GM18519 (cell line): ENCODE measurements around the gene E2F4.

ENCODE experiments used
- ATAC-seq: cut with Tn5 transposase; IDR thresholded peaks from one replicate; pipeline ENCODE4 v1.9.1; 2021; ENCODE audit warnings: mild to moderate bottlenecking, moderate library complexity; ENCODE audit not compliant: unreplicated experiment, low FRiP score

Gene E2F4

DNA sequence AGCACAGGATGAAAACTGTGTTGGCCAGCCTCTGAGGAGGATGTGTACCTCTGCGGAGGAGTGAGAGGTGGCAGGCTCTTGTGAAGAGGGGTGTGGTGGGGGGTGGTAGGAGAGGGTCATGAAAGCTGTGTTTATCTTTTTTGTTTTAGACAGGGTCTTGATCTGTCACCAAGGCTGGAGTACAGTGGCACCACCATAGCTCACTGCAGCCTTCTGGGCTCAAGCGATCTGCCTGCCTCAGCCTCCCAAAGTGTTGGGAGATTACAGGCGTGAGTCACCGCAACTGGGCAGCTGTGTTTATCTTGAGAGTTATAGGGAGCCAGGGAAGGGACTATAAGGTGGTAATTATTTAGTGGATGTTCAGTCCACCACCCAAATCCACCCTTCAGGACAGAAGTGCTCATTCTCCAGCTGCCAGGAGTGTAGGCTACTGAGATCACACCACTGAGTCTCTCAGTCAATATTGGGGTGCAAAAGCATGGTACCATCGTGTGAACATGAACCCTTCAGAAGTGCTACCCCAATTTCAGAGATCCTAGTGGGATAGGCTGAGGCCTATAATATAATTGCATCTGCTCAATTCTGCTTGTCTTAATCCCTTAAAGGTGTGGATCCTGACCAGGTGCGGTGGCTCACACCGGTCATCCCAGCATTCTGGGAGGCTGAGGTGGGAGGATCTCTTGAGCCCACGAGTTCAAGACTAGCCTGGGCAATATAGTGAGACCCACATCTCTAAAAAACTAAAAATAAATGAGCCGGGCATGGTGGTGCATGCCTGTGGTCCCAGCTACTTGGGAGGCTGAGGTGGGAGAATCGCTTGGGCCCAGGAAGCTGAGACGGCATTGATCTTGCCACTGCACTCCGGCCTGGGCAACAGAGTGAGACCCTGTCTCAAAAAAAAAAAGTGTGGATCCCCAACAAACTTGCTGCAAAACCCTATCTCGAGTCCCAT, 1.2 kb upstream of the E2F4 start:
- no peak for ATAC-seq

GRCh38 chr16:67191411-67191994, 452 bp upstream of the E2F4 start:
- no peak for ATAC-seq

- no peak for ATAC-seq
Observed at GRCh38 chr16:67192781-67193361, 916 bp downstream of the E2F4 start.

DNA sequence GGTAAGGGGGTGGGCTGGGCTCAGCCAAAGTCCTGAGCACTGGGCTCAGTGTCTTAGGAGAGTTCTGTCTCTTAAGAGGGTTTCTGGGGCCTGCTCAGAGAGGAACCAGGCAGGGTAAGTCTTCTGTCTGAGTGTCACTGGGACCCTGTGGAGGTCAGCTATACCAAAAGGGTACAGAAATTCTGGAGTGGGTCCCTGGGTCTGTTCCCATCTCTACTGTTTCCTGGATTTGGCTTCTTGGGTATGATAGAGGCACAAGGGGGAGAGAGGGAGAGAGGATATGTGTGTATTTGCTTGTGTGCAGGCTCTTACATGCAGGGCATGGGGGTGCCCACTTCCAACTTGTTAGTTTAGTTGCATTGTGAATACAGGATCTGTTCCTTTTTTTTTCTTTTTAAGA, 1.6 kb downstream of the E2F4 start:
- ATAC-seq, result no peak

DNA sequence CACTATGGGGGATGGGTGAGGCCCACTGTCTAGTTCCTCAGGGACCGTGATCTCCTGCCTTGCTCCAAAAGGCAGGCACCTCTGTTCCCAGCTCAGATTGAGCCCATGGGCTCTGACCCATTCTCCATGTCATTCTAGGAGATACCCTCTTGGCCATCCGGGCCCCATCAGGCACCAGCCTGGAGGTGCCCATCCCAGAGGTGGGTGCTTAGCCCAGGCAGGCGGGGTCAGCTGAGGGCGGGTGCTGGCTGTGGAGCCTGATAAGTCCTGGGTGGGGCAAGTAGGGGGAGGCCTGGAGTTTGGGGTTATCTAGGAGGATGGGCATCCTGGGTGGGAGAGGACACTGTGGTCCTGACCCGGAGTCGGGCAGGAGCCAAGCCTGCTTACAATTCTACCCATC, 2.3 kb downstream of the E2F4 start:
- ATAC-seq, result no peak

GRCh38 chr16:67195676-67196075, 3.7 kb downstream of the E2F4 start:
- no peak for ATAC-seq

- ATAC-seq, result no peak
Observed at GRCh38 chr16:67196881-67197280, 4.9 kb downstream of the E2F4 start.

GRCh38 chr16:67197704-67198103, 5.7 kb downstream of the E2F4 start:
- no peak for ATAC-seq

GRCh38 chr16:67198238-67198734, 6.3 kb downstream of the E2F4 start:
- no peak for ATAC-seq

DNA sequence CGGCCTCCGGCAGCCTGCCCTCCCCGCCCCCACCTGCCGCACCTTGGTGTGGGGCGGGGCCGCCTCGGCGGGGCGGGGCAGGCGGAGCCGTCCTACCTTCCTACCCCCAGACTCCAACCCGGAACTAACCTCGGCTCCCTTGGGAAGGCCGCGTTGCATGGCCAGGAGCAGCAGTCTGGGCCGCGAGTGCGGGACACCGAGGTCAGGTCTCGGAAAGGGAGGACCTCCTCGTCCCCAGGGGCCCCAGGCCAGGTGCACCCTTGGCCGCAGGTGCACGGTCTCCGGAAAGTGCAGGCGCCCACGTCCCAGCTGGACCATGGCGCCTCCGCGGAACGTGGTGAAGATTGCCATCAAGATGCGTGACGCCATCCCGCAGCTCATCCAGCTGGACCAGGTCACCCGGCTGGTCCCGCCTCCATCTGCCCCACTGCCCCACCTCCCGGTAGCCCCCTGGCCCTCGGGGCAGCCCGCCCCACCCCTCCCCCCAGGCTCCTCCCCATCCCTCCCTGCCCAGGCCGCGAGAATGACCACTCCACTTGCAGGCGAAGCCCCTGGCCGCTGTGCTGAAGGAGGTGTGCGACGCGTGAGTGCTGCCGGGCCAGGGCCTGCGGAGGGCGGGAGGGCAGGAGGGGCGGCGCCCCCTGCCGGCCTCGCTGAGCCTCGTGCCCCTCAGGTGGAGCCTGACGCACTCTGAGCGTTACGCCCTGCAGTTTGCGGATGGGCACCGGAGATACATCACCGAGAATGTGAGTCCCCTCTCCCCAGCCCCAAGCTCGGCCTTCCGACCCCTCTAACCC, 7.3 kb downstream of the E2F4 start, which contains the start of gene ELMO3:
ELMO3 (plus strand) TSS at position 121 of the 797 bp plus-strand sequence; CDS start at position 317, 196 bp downstream.
- ATAC-seq, result no peak

GRCh38 chr16:67199808-67200198, 7.8 kb downstream of the E2F4 start:
- no peak for ATAC-seq

DNA sequence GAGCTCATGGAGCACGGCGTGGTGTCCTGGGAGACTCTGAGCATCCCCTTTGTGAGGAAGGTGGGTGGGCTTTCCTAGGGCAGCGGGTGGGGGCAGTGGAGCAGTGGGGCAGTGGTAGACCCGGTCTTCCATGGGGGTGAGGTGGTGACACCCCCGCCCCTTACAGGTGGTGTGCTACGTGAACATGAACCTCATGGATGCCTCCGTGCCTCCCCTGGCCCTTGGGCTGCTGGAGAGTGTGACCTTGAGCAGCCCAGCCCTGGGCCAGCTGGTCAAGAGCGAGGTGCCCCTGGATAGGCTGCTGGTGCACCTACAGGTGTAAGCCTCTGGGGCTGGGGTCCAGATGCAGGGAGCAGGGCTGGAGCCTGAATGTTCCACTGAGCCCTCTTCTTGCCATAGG, 8.5 kb downstream of the E2F4 start:
- ATAC-seq, result no peak

DNA sequence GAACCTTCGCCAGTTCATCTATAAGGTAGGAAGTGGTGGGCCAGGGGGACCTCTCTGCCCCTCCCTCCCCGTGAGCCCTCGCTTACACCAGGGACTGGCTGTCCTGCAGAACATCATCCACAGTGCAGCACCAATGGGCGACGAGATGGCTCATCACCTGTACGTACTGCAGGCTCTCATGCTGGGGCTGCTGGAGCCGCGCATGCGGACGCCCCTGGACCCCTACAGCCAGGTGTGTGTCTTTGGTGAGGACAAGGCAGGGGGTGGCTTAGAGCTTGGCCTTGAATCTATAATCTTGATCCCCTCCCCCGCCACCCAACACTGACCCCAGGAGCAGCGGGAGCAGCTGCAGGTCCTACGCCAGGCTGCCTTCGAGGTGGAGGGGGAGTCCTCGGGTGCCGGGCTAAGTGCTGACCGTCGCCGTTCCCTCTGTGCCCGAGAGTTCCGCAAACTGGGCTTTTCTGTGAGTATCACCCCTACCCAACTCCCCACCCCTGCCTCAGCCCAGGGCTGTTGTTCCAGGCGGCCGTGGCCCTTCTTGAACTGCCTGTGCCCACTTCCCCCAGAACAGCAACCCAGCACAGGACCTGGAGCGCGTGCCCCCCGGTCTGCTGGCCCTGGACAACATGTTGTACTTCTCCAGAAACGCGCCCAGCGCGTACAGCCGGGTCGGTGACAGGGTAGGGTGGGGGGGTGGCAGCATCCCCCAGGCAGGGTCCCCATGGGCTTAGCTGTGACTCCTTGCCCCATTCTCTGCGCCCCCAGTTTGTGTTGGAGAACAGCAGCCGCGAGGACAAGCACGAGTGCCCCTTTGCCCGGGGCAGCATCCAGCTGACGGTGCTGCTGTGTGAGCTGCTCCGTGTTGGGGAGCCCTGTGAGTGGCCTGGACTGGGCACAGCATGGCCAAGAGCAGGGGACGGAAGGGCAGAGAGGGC, 9.7 kb downstream of the E2F4 start:
- no peak for ATAC-seq

DNA sequence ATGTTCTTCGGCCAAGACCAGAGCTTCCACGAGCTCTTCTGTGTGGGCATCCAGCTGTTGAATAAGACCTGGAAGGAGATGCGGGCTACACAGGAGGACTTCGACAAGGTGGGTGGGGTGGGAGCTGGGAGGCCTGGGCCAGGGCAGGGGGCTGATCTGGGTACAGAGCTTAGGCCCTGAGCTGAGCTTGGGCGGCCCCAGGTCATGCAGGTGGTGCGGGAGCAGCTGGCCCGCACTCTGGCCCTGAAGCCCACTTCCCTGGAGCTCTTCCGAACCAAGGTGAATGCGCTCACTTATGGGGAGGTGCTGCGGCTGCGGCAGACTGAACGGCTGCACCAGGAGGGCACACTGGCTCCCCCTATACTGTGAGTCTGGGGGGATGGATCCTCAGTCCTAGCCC, 10.5 kb downstream of the E2F4 start:
- ATAC-seq, result no peak

DNA sequence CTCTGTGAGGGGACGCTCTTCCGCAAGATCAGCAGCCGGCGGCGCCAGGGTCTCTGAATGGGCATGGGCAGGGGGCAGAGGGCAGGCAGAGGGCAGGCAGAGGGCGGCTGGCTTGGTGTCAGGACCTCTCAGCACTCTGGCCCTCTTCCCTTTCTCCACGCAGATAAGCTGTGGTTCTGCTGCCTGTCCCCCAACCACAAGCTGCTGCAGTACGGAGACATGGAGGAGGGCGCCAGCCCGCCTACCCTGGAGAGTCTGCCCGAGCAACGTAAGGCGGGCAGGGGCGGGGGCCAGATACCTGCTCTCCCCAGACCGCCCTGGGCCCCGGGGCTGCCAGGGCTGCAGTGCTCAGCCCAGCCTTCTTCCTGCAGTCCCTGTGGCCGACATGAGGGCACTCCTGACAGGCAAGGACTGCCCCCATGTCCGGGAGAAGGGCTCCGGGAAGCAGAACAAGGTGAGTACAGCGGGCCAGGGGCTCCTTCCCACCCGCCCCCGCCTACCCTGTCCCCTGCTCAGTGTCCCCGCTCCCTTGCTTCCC, 11.1 kb downstream of the E2F4 start:
- ATAC-seq, result no peak

DNA sequence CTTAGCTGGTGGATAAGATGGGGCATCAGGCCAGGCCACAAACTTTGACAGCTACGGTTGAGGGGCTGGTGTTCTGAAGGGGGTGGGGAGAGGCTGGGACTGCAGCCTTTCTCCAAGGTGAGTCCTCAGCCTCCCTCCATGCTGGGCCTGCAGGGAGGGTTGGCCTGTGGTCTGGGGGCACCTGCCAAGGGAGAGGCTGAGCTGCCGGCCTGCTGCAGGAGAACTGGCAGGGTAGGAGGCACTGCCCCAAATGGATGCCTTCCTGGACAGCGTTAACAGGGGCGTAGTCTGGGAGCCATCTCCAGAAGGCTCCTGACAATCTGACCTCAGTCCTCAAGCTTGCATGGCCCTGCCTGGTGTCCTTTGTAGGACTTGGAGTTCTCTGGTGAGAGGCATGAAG, 12.1 kb downstream of the E2F4 start:
- no peak for ATAC-seq

DNA sequence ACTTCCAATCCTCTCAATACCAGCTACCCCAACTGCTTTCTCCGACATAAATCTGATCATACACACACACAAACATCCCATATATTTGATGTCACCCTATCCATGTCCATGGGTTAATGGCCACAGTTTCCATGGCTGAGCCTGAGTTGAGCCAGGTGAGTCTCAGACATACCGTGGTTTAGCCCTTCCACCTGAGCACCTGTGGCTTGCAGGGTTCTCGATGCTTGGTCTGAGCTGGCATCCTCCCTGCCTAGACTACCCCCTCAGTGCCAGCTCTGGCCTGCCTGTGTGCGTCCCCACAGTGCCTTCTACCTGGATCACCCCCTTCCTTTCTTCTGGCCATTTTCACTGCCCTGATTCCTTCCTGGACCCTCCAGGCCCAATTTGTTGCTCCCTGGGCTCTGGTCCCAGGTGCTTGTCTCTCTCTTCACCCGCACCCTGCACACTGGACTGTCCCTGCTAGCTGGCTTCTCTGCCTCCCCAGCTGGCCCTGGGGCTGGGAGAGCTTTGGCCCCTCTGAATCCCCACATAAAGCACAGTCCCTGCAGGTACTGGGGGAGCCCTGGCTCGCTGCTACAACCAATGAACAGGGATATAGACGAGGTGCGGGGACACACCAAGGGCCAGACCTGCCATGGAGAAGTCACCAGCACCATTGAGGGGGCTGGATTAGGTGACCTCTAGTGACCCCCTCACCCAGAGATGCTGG, 14.3 kb downstream of the E2F4 start:
- no peak for ATAC-seq

GRCh38 chr16:67206838-67207248, 14.9 kb downstream of the E2F4 start:
- ATAC-seq, result no peak
